ENCODE data around the gene CAMKMT.

Gene CAMKMT

GRCh38 chr2:44605511-44605910, 243.8 kb downstream of the CAMKMT start:
- DNase-seq, result no peak

- DNase-seq, result no peak
These were observed 250.5 kb downstream of the CAMKMT start for GRCh38 chr2:44612276-44612675.

- no peak for DNase-seq
These were observed 253.2 kb downstream of the CAMKMT start for GRCh38 chr2:44614940-44615339.

DNA sequence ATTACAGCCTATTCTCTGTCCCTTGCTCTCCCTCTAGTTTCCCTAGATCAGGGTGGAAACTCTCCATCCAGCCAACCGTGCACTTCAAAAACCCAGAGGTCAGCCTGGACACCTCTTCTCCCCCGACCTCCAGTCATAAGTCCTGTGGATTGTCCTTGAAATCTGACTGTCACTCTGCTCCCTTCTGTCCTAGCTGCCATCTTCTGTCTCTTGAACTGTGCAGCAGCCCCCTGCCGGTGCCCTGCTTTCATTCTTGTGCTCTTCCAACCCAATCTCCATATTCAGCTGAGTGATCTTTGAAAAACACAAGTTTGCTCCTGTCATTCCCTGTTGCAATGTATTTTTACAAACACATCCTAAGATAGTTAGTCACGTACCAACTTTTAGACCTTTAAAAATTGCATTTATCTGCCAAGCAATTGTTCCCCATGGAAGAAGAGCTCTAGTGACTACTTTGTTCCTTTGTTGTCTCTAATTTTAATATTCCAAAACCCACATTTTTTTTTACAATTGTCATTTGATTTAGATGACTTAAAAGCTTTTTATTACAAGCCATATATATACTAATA, 254.3 kb downstream of the CAMKMT start:
- no peak for DNase-seq

- DNase-seq, result no peak
These were observed 255.0 kb downstream of the CAMKMT start for GRCh38 chr2:44616667-44617155.

DNA sequence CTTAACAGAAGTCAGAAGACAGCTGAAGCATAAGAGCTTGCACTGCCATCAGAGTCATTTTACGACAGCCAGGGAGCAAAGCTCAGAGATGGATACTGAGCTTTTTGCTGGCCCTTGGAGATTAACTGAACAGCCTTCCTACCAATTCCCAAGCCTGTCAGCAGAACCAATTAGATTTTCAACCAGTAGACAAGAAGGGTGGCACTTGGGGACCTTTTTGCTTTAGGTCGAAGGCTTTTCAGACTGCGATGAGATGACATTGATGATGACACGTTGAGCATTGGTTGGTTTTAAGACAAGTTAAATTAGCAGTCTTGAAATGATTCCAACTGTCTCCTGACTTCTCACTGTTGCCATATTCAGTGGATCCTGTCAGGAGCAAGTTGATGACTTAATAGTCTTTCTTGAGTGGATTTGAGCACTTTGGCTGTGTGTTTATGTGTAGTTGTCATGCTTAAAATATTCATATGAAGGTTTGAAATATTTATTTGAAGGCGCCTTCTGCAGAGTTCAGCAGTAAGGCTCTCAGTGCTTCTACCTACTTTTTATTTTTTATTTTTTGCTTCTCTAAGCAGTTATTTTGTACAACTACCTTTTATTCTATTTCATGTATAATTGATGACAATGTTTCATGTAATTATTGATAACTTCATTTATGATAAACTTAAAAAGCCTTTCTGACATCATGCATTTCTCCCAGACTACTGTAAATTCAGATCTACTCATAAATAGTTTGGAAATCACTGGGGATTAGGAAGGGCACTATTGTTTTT, 256.7 kb downstream of the CAMKMT start:
- no peak for DNase-seq

DNA sequence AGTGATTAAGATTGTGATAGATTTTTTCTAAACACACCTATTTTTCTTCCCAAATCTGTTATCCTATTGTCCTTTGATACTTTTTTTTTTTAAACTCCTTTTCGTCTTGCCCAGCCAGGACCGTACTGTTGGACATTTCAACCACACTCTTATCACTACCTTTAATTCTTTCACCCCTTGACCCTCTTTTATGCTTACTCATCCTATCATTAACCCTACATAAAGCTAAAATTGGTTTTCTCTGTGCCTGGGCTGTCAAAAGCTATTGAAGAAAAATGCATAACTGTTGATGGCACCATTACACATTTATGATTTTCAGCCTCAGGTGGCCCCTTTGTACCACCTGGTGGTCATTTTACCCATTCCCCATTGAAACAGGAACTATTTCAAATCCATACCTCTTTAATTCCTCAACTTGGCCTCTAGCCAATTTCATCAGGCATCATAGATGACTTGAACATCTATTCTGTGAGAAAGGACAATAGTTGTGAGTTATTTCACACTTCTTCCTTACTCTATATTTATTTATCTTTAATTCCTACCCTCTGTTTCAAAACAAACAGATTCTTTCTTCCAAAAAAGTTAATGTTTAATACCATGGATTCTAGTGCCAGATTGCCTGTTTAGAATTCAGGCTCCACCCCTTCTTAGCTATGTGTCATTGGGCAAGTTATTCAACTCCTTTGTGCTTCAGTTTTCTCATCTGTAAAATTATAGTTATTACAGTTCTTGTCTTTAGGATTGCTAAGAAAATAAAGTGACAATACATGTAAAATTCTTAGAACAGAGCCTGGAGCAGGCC, 258.6 kb downstream of the CAMKMT start:
- no peak for DNase-seq

GRCh38 chr2:44623622-44624351, 262.0 kb downstream of the CAMKMT start:
- no peak for DNase-seq

- DNase-seq, result no peak
These were observed 266.6 kb downstream of the CAMKMT start for GRCh38 chr2:44628297-44628696.

DNA sequence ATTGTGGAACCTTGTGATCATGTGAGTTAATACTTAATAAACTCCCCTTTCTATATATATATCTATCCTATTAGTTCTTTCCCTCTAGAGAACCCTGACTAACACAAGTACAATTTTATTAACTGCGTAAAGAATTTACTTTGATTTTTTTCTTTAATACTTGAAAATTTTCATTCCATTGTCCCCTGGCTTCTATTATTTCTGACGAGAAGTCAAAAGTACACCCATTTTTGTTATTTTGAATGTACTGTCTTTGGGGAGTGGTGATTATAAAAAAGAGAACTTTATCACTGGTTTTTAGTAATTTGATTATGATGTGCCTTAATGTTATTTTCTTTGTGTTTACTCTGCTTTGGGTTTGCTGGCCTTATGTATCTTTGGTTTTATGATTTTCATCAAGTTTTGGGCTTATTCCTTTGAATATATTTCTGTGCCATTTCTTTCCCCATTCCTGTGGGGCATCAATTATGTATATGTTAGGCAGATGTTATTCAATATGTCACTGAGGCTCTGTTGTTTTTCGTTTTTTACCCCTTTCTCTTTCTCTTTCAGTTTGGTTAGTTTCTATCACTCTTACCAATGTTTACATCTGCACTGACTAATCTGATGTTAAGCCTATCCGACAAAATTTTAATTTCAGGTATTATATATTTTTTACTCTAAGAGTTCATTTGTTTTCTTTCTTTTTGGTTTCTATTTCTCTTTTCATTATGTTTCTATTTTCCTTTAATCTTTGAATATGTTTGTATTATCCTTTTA, 271.4 kb downstream of the CAMKMT start:
- no peak for DNase-seq

DNA sequence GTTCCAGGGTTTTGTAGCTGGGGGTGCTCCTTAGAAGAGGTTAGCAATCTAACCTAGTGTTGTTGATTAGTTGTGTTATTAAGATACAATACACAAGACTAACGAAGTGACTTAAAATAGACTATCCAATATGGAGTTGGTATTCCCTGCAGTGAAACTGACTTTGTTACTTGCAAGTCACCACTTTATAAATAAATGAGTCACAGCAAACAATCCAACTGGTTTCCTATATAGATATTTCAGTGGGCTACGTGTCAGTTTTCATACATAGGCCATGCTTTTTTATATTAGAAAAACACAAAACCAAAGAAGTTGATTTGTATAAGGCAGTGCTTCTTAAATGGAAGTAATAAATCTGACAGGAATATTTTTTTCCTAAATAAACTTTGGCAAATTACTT, 274.0 kb downstream of the CAMKMT start:
- DNase-seq, result no peak

DNA sequence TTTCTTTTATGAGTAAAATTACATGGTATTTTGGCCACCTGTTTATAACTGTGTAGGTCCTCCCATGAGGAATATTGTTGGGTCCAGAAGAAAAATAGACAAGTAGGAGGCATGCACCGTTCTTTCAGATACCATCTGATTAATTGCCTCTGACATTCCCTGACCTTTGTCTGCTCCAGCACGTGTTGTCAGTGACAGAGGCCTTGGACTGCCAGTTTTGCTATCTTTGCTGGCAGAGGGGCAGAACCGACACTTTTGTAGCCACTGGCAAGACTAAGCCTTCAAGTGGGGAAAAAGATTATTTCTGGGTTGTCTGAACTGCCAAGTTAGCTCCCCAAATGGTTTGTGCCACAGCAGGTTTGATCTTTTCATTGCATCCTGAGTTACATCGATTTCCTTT, 276.9 kb downstream of the CAMKMT start:
- no peak for DNase-seq

GRCh38 chr2:44639399-44639798, 277.7 kb downstream of the CAMKMT start:
- no peak for DNase-seq

- peak; percentile 22 for DNase-seq
These were observed 280.5 kb downstream of the CAMKMT start for GRCh38 chr2:44642123-44642857.

DNA sequence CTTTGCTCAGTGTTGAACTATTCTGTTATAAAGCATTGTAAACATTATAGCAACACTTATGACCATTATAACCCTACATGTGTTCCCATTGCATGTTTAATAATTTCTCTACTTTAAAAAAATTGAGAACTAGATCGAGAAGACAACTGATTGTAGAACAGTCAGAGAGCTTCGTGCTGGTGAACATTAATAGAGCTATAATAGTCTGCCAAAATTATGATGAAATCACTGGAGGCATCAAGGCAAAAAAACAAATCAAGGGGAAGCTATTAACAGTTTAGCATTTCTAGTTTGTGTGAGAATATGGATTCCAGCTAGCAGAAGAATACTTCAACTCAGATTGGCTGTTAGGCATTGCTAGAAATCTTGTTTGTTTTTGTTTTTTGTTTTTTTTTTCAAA, 284.2 kb downstream of the CAMKMT start:
- no peak for DNase-seq

DNA sequence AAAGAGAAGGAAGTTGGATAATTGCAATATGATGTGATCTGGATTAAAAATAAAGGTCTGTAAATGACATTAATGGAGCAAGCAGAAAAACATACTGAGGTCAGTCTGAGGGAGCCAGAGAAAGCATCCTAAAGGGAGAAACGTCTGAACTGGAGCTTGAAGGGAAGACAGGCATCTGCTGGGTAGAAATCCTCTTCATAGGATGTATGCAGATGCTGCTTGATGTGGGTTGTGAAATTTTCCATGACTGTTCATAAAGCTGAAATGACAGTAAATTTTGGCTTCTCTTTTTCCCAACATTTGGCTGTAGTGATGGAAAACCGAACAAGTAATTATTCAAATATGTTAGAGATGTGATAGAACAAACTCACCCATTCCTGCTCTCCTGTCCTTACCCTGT, 287.6 kb downstream of the CAMKMT start:
- no peak for DNase-seq

DNA sequence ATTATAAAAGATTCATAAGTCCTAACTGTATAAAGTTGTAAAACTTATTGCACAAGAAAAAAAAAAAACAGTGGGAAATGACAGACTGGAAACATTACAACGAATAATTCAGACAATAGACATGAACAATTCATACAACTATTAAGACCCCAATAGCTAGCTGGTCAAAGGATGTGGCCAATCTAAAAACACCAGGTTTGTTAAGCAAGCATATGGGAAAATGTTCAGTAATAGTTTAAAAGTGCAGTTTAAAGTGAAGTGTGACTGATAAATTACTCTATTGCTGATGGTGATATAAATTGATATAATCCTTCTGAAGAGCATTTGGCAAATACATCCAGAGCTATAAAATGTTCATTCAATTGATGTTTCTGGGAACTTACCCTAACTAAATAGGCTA, 289.0 kb downstream of the CAMKMT start:
- no peak for DNase-seq

- DNase-seq, result no peak
These were observed 290.2 kb downstream of the CAMKMT start for GRCh38 chr2:44651974-44652373.

GRCh38 chr2:44652701-44653100, 291.0 kb downstream of the CAMKMT start:
- DNase-seq, result peak; percentile 59

GRCh38 chr2:44655401-44655864, 293.7 kb downstream of the CAMKMT start:
- DNase-seq, result no peak

DNA sequence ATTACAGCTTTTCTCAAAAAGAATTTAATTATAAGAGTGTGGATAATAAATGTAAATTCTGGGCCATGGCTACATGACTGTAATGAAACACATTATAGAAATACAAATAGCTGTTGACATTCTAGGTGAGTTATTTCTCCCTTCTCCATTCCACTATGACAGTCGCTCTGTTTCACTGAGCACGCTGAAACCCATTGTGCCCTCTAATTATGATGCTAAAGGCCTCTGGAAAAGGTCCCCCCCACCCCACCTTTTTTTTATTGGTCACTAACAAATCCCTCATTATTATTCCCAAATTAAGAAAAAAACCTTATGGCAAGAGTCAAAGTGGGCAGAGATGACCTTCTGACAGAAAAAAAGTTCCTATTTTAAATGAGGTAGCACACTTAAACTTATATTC, 294.7 kb downstream of the CAMKMT start:
- DNase-seq, result no peak

Measured in NCI-H2171 treated with DMSO at 0.1 percent for 48 hours (cell line).